Stimulated activated memory B cell treated with anti-CD40 and anti-IgM and Interleukin-4, amounts not matched to agents 10 μg/mL and 1 μg/mL and 100 μg/mL, for 72 hours (primary cell): Measurements from ENCODE around the gene DDC.

ENCODE experiments used
- ATAC-seq: fragments of 150-1000 bp; cut with Tn5 transposase; 2 replicates; pipeline ENCODE4 v1.10.0; 2021
- H3K27ac Mint-ChIP-seq: one replicate; pipeline ENCODE4 v1.8.0; 2022; ENCODE audit warnings: mild to moderate bottlenecking, mixed read lengths
- H3K27me3 Mint-ChIP-seq: one replicate; pipeline ENCODE4 v1.8.0; 2022; ENCODE audit warnings: mixed read lengths
- H3K36me3 Mint-ChIP-seq: one replicate; pipeline ENCODE4 v1.8.0; 2022; ENCODE audit warnings: mixed read lengths
- H3K4me1 Mint-ChIP-seq: one replicate; pipeline ENCODE4 v1.8.0; 2022; ENCODE audit warnings: mixed read lengths
- H3K4me3 Mint-ChIP-seq: one replicate; pipeline ENCODE4 v1.8.0; 2022; ENCODE audit warnings: mild to moderate bottlenecking, moderate library complexity, mixed read lengths
- H3K9me3 Mint-ChIP-seq: one replicate; pipeline ENCODE4 v1.8.0; 2022; ENCODE audit warnings: mixed read lengths

The DDC gene

GRCh38 chr7:50564640-50565558, at the start of gene DDC:
Gene DDC (minus strand): TSS chr7:50565405. CDS start chr7:50544085, 21,320 bp downstream.
- no peak for ATAC-seq
- Mint-ChIP-seq H3K9me3 (no peaks in the 10 kb centered on the region), H3K27me3 (peaks cover 33% of the 10 kb centered on the region), H3K27ac (no peak within 1 kb of the TSS), H3K4me3 (no peak within 1 kb of the TSS), H3K4me1 (no peaks in the 10 kb centered on the region), H3K36me3 (no peaks in the 10 kb centered on the region)

GRCh38 chr7:50613473-50613872, 48.3 kb upstream of the DDC start:
- Mint-ChIP-seq H3K27me3 (peaks cover 10% of the 10 kb centered on the region), H3K9me3 (no peaks in the 10 kb centered on the region), H3K4me3 (no peak overlapping the region), H3K36me3 (no peaks in the 10 kb centered on the region), H3K27ac (no peak overlapping the region), H3K4me1 (peaks cover 6% of the 10 kb centered on the region)
- no peak for ATAC-seq

GRCh38 chr7:50612704-50613103, 47.5 kb upstream of the DDC start:
- H3K4me3 Mint-ChIP-seq, result no peak overlapping the region
- H3K9me3 Mint-ChIP-seq, result peaks cover 3% of the 10 kb centered on the region
- peaks cover 6% of the 10 kb centered on the region for H3K4me1 Mint-ChIP-seq
- no peak overlapping the region for H3K27ac Mint-ChIP-seq
- no peak for ATAC-seq
- peaks cover 10% of the 10 kb centered on the region for H3K27me3 Mint-ChIP-seq
- H3K36me3 Mint-ChIP-seq, result no peaks in the 10 kb centered on the region

- Mint-ChIP-seq H3K4me1 (peaks cover 6% of the 10 kb centered on the region), H3K27ac (no peak overlapping the region), H3K9me3 (peaks cover 3% of the 10 kb centered on the region), H3K4me3 (no peak overlapping the region), H3K27me3 (peaks cover 10% of the 10 kb centered on the region), H3K36me3 (no peaks in the 10 kb centered on the region)
- ATAC-seq, result no peak
Observed at GRCh38 chr7:50610521-50611277, 45.5 kb upstream of the DDC start.

- no peak overlapping the region for H3K4me3 Mint-ChIP-seq
- no peaks in the 10 kb centered on the region for H3K36me3 Mint-ChIP-seq
- H3K9me3 Mint-ChIP-seq, result peaks cover 3% of the 10 kb centered on the region
- peaks cover 6% of the 10 kb centered on the region for H3K4me1 Mint-ChIP-seq
- peaks cover 9% of the 10 kb centered on the region for H3K27me3 Mint-ChIP-seq
- no peak for ATAC-seq
- H3K27ac Mint-ChIP-seq, result no peak overlapping the region
Observed at GRCh38 chr7:50608196-50608906, 43.1 kb upstream of the DDC start.

GRCh38 chr7:50607524-50608125, 42.4 kb upstream of the DDC start:
- H3K36me3 Mint-ChIP-seq, result no peaks in the 10 kb centered on the region
- H3K27ac Mint-ChIP-seq, result no peak overlapping the region
- H3K27me3 Mint-ChIP-seq, result peaks cover 2% of the 10 kb centered on the region
- ATAC-seq, result no peak
- H3K4me3 Mint-ChIP-seq, result no peak overlapping the region
- H3K9me3 Mint-ChIP-seq, result peaks cover 3% of the 10 kb centered on the region
- peaks cover 6% of the 10 kb centered on the region for H3K4me1 Mint-ChIP-seq

- no peaks in the 10 kb centered on the region for H3K27me3 Mint-ChIP-seq
- H3K36me3 Mint-ChIP-seq, result no peaks in the 10 kb centered on the region
- H3K27ac Mint-ChIP-seq, result no peak overlapping the region
- ATAC-seq, result no peak
- no peak overlapping the region for H3K4me3 Mint-ChIP-seq
- peaks cover 3% of the 10 kb centered on the region for H3K9me3 Mint-ChIP-seq
- no peaks in the 10 kb centered on the region for H3K4me1 Mint-ChIP-seq
Observed at GRCh38 chr7:50605059-50605458, 39.9 kb upstream of the DDC start.

GRCh38 chr7:50603287-50603686, 38.1 kb upstream of the DDC start:
- Mint-ChIP-seq H3K27ac (no peak overlapping the region), H3K4me3 (no peak overlapping the region), H3K36me3 (no peaks in the 10 kb centered on the region), H3K27me3 (peaks cover 14% of the 10 kb centered on the region), H3K9me3 (peaks cover 3% of the 10 kb centered on the region), H3K4me1 (no peaks in the 10 kb centered on the region)
- ATAC-seq, result no peak

- ATAC-seq, result no peak
- H3K9me3 Mint-ChIP-seq, result no peaks in the 10 kb centered on the region
- H3K4me1 Mint-ChIP-seq, result no peaks in the 10 kb centered on the region
- H3K27ac Mint-ChIP-seq, result no peak overlapping the region
- peaks cover 24% of the 10 kb centered on the region for H3K27me3 Mint-ChIP-seq
- H3K36me3 Mint-ChIP-seq, result no peaks in the 10 kb centered on the region
- no peak overlapping the region for H3K4me3 Mint-ChIP-seq
Observed at GRCh38 chr7:50599385-50599784, 34.2 kb upstream of the DDC start.

GRCh38 chr7:50598460-50599343, 33.5 kb upstream of the DDC start:
- no peak for ATAC-seq
- H3K4me1 Mint-ChIP-seq, result no peaks in the 10 kb centered on the region
- H3K36me3 Mint-ChIP-seq, result no peaks in the 10 kb centered on the region
- no peak overlapping the region for H3K27ac Mint-ChIP-seq
- no peak overlapping the region for H3K4me3 Mint-ChIP-seq
- no peaks in the 10 kb centered on the region for H3K9me3 Mint-ChIP-seq
- peaks cover 24% of the 10 kb centered on the region for H3K27me3 Mint-ChIP-seq

- no peaks in the 10 kb centered on the region for H3K4me1 Mint-ChIP-seq
- H3K27ac Mint-ChIP-seq, result no peak overlapping the region
- no peaks in the 10 kb centered on the region for H3K9me3 Mint-ChIP-seq
- H3K27me3 Mint-ChIP-seq, result peaks cover 44% of the 10 kb centered on the region
- no peaks in the 10 kb centered on the region for H3K36me3 Mint-ChIP-seq
- ATAC-seq, result no peak
- H3K4me3 Mint-ChIP-seq, result no peak overlapping the region
Observed at GRCh38 chr7:50596484-50596883, 31.3 kb upstream of the DDC start.

GRCh38 chr7:50595491-50596102, 30.4 kb upstream of the DDC start:
- Mint-ChIP-seq H3K4me1 (no peaks in the 10 kb centered on the region), H3K4me3 (no peak overlapping the region), H3K27me3 (peaks cover 53% of the 10 kb centered on the region), H3K36me3 (no peaks in the 10 kb centered on the region), H3K27ac (no peak overlapping the region), H3K9me3 (no peaks in the 10 kb centered on the region)
- ATAC-seq, result no peak

- no peak overlapping the region for H3K27ac Mint-ChIP-seq
- H3K36me3 Mint-ChIP-seq, result no peaks in the 10 kb centered on the region
- H3K27me3 Mint-ChIP-seq, result peaks cover 60% of the 10 kb centered on the region
- H3K4me3 Mint-ChIP-seq, result no peak overlapping the region
- ATAC-seq, result peak; percentile 4
- no peaks in the 10 kb centered on the region for H3K9me3 Mint-ChIP-seq
- H3K4me1 Mint-ChIP-seq, result no peaks in the 10 kb centered on the region
Observed at GRCh38 chr7:50594734-50595485, 29.7 kb upstream of the DDC start.
